ENCODE results near the gene TIMMDC1.

DNA sequence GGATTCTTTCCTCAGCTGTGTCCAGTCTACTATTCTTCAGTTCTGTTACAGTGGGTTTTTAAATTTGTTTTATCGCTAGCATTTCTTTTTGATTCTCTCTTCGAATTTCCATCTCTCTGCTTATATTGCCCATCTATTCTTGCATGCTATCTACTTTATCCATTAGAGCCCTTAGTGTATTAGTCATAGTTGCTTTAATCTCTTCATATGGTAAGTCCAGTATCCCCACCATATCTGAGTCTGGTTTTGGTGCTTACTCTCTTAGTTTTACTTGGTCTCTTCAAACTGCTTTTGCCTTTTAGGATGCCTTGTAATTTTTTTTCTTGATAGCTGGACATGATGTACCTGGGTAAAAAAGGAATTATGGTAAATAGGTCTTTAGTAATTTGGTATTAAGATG is 9.1 kb downstream of the TIMMDC1 start:
- TF ChIP-seq CC2D1A (CRISPR knock-in tag; IDR thresholded peaks at IDR 0.05): no peak
- no peak for TF ChIP-seq EZH2 (conservative IDR thresholded peaks at IDR 0.05; ENCODE audit: low read depth, low read length)
- TF ChIP-seq, protein P1, sequence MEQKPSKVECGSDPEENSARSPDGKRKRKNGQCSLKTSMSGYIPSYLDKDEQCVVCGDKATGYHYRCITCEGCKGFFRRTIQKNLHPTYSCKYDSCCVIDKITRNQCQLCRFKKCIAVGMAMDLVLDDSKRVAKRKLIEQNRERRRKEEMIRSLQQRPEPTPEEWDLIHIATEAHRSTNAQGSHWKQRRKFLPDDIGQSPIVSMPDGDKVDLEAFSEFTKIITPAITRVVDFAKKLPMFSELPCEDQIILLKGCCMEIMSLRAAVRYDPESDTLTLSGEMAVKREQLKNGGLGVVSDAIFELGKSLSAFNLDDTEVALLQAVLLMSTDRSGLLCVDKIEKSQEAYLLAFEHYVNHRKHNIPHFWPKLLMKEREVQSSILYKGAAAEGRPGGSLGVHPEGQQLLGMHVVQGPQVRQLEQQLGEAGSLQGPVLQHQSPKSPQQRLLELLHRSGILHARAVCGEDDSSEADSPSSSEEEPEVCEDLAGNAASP (CRISPR knock-in tag; IDR thresholded peaks at IDR 0.05; ENCODE audit: borderline replicate concordance): no peak
- TF ChIP-seq POLR2A (IDR thresholded peaks at IDR 0.05; ENCODE audit: insufficient read depth in 1 of 2, low read depth in 2 of 2, low read length in 2 of 2): no peak
- TF ChIP-seq, protein P2, sequence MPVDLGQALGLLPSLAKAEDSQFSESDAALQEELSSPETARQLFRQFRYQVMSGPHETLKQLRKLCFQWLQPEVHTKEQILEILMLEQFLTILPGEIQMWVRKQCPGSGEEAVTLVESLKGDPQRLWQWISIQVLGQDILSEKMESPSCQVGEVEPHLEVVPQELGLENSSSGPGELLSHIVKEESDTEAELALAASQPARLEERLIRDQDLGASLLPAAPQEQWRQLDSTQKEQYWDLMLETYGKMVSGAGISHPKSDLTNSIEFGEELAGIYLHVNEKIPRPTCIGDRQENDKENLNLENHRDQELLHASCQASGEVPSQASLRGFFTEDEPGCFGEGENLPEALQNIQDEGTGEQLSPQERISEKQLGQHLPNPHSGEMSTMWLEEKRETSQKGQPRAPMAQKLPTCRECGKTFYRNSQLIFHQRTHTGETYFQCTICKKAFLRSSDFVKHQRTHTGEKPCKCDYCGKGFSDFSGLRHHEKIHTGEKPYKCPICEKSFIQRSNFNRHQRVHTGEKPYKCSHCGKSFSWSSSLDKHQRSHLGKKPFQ (CRISPR knock-in tag; IDR thresholded peaks at IDR 0.05; ENCODE audit: insufficient replicate concordance): no peak
- TF ChIP-seq, protein P3, sequence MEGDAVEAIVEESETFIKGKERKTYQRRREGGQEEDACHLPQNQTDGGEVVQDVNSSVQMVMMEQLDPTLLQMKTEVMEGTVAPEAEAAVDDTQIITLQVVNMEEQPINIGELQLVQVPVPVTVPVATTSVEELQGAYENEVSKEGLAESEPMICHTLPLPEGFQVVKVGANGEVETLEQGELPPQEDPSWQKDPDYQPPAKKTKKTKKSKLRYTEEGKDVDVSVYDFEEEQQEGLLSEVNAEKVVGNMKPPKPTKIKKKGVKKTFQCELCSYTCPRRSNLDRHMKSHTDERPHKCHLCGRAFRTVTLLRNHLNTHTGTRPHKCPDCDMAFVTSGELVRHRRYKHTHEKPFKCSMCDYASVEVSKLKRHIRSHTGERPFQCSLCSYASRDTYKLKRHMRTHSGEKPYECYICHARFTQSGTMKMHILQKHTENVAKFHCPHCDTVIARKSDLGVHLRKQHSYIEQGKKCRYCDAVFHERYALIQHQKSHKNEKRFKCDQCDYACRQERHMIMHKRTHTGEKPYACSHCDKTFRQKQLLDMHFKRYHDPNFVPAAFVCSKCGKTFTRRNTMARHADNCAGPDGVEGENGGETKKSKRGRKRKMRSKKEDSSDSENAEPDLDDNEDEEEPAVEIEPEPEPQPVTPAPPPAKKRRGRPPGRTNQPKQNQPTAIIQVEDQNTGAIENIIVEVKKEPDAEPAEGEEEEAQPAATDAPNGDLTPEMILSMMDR (CRISPR knock-in tag; IDR thresholded peaks at IDR 0.05): no peak
- TF ChIP-seq RNF2 (conservative IDR thresholded peaks at IDR 0.05; ENCODE audit: low read depth): no peak
- TF ChIP-seq CREB1 (IDR thresholded peaks at IDR 0.05): no peak
- TF ChIP-seq CREB1 (CRISPR knock-in tag; IDR thresholded peaks at IDR 0.05): no peak
- no peak for TF ChIP-seq ZNF792 (CRISPR knock-in tag; IDR thresholded peaks at IDR 0.05)
- no peak for TF ChIP-seq RFX1 (IDR thresholded peaks at IDR 0.05)
- no peak for TF ChIP-seq PPARG (CRISPR knock-in tag; conservative IDR thresholded peaks at IDR 0.05)
- TF ChIP-seq, protein P4, sequence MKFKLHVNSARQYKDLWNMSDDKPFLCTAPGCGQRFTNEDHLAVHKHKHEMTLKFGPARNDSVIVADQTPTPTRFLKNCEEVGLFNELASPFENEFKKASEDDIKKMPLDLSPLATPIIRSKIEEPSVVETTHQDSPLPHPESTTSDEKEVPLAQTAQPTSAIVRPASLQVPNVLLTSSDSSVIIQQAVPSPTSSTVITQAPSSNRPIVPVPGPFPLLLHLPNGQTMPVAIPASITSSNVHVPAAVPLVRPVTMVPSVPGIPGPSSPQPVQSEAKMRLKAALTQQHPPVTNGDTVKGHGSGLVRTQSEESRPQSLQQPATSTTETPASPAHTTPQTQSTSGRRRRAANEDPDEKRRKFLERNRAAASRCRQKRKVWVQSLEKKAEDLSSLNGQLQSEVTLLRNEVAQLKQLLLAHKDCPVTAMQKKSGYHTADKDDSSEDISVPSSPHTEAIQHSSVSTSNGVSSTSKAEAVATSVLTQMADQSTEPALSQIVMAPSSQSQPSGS (CRISPR knock-in tag; IDR thresholded peaks at IDR 0.05): no peak
- TF ChIP-seq, protein P5, sequence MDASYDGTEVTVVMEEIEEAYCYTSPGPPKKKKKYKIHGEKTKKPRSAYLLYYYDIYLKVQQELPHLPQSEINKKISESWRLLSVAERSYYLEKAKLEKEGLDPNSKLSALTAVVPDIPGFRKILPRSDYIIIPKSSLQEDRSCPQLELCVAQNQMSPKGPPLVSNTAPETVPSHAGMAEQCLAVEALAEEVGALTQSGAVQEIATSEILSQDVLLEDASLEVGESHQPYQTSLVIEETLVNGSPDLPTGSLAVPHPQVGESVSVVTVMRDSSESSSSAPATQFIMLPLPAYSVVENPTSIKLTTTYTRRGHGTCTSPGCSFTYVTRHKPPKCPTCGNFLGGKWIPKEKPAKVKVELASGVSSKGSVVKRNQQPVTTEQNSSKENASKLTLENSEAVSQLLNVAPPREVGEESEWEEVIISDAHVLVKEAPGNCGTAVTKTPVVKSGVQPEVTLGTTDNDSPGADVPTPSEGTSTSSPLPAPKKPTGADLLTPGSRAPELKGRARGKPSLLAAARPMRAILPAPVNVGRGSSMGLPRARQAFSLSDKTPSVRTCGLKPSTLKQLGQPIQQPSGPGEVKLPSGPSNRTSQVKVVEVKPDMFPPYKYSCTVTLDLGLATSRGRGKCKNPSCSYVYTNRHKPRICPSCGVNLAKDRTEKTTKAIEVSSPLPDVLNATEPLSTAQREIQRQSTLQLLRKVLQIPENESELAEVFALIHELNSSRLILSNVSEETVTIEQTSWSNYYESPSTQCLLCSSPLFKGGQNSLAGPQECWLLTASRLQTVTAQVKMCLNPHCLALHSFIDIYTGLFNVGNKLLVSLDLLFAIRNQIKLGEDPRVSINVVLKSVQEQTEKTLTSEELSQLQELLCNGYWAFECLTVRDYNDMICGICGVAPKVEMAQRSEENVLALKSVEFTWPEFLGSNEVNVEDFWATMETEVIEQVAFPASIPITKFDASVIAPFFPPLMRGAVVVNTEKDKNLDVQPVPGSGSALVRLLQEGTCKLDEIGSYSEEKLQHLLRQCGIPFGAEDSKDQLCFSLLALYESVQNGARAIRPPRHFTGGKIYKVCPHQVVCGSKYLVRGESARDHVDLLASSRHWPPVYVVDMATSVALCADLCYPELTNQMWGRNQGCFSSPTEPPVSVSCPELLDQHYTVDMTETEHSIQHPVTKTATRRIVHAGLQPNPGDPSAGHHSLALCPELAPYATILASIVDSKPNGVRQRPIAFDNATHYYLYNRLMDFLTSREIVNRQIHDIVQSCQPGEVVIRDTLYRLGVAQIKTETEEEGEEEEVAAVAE (CRISPR knock-in tag; IDR thresholded peaks at IDR 0.05; ENCODE audit: borderline replicate concordance): no peak
- TF ChIP-seq ZNF224 (CRISPR knock-in tag; IDR thresholded peaks at IDR 0.05): no peak

Measured in HepG2 (cell line).